ENCODE measurements around the gene GRIK4. TPM values are rescaled to one million over a fixed set of nuclear protein-coding genes. Genes with fewer than 3 reads are reported as not detected.

GRIK4 gene
- total RNA-seq, 1 donor from 2014 or later = 2.2 TPM

- peak; percentile 17 for TF ChIP-seq CTCF (IDR thresholded peaks at IDR 0.05; ENCODE audit: insufficient read depth, low read depth, low read length)
- TF ChIP-seq EZH2 (IDR thresholded peaks at IDR 0.05; ENCODE audit: insufficient read depth, low read length) = no peak
- peak; percentile 21 for DNase-seq (ENCODE audit: low read depth)
These were observed 148.5 kb downstream of the GRIK4 start for GRCh38 chr11:120660024-120660565.

DNA sequence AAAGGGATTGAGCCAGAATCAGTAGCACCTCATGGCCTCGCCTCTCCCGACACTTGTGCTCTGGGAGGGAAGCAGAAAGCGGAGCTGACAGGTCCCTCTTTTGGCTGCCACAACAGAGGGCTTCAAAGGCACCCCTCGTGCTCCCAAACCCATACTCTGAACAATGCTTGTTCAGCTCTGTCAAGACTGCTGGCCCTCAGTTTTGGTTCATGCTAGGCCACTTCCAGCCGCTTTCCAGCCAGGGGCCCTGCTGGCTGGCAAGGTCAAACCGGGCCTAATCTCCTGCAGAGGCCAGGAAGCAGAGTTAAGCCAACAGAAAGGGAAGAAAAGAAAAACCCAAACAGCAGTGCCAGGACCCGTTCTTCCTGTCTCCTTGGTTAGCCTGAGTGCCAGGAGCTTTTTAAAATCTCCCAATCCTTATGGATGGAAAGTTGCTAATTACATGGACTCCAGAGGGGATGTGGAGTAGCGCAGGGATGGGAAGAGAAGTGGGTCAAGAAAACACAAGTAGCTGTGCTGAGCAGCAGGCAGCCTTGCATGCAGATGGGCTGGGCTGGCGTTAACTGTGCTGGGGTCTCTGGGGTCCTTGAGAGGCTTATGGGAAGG lies 150.6 kb downstream of the GRIK4 start:
- Mint-ChIP-seq H3K4me1 (ENCODE audit: low read depth, unreplicated experiment) (peaks cover 7% of the 10 kb centered on the region), H3K27me3 (ENCODE audit: low read depth, unreplicated experiment) (peaks cover 25% of the 10 kb centered on the region), H3K27ac (ENCODE audit: unreplicated experiment) (no peak overlapping the region), H3K36me3 (ENCODE audit: low read depth, unreplicated experiment) (no peaks in the 10 kb centered on the region), H3K4me3 (ENCODE audit: unreplicated experiment) (no peak overlapping the region), H3K9me3 (ENCODE audit: unreplicated experiment) (peaks cover 5% of the 10 kb centered on the region)
- FAIRE-seq (no peak), DNase-seq (ENCODE audit: low read depth) (no peak)
- Histone ChIP-seq H3K36me3 (ENCODE audit: insufficient read depth, low read length) (no peaks in the 10 kb centered on the region), H3K27me3 (ENCODE audit: insufficient read depth, low read length) (peaks cover 28% of the 10 kb centered on the region), H3K9me3 (ENCODE audit: insufficient read depth, low read depth, low read length) (no peaks in the 10 kb centered on the region), H4K20me1 (ENCODE audit: insufficient read depth, low read length) (no peaks in the 10 kb centered on the region), H3K4me3 (ENCODE audit: insufficient read depth, low read depth, low read length) (no peak overlapping the region), H3K9ac (ENCODE audit: low read length) (no peak overlapping the region), H3K27ac (ENCODE audit: low read depth, low read length) (no peak overlapping the region), H3K79me2 (ENCODE audit: insufficient read depth, low read length) (no peaks in the 10 kb centered on the region), H2AFZ (ENCODE audit: low read depth, low read length) (no peak overlapping the region), H3K4me2 (ENCODE audit: low read length) (no peak overlapping the region), H3K4me1 (ENCODE audit: insufficient read depth, low read length) (peaks cover 1% of the 10 kb centered on the region)
- TF ChIP-seq CTCF (IDR thresholded peaks at IDR 0.05; ENCODE audit: insufficient read depth, low read depth, low read length) = no peak
- no peak for TF ChIP-seq EZH2 (IDR thresholded peaks at IDR 0.05; ENCODE audit: insufficient read depth, low read length)

More at GRCh38 chr11:120660024-120660565, 148.5 kb downstream of the GRIK4 start:
- H3K27me3 ChIP-seq (ENCODE audit: insufficient read depth, low read length) = peaks cover 22% of the 10 kb centered on the region
- no peaks in the 10 kb centered on the region for H3K4me1 ChIP-seq (ENCODE audit: insufficient read depth, low read length)
- Mint-ChIP-seq H3K36me3 (ENCODE audit: low read depth, unreplicated experiment) (peaks cover 7% of the 10 kb centered on the region), H3K4me3 (ENCODE audit: unreplicated experiment) (no peak overlapping the region), H3K9me3 (ENCODE audit: unreplicated experiment) (peaks cover 5% of the 10 kb centered on the region), H3K27me3 (ENCODE audit: low read depth, unreplicated experiment) (peaks cover 25% of the 10 kb centered on the region), H3K27ac (ENCODE audit: unreplicated experiment) (no peak overlapping the region), H3K4me1 (ENCODE audit: low read depth, unreplicated experiment) (no peaks in the 10 kb centered on the region)
- H3K4me3 ChIP-seq (ENCODE audit: insufficient read depth, low read depth, low read length) = no peak overlapping the region
- H2AFZ ChIP-seq (ENCODE audit: low read depth, low read length) = no peak overlapping the region
- no peak overlapping the region for H3K9ac ChIP-seq (ENCODE audit: low read length)
- H3K27ac ChIP-seq (ENCODE audit: low read depth, low read length) = no peak overlapping the region
- H3K9me3 ChIP-seq (ENCODE audit: insufficient read depth, low read depth, low read length) = no peaks in the 10 kb centered on the region
- no peaks in the 10 kb centered on the region for H4K20me1 ChIP-seq (ENCODE audit: insufficient read depth, low read length)
- no peak for FAIRE-seq
- no peak overlapping the region for H3K4me2 ChIP-seq (ENCODE audit: low read length)
- no peaks in the 10 kb centered on the region for H3K79me2 ChIP-seq (ENCODE audit: insufficient read depth, low read length)
- no peaks in the 10 kb centered on the region for H3K36me3 ChIP-seq (ENCODE audit: insufficient read depth, low read length)

DNA sequence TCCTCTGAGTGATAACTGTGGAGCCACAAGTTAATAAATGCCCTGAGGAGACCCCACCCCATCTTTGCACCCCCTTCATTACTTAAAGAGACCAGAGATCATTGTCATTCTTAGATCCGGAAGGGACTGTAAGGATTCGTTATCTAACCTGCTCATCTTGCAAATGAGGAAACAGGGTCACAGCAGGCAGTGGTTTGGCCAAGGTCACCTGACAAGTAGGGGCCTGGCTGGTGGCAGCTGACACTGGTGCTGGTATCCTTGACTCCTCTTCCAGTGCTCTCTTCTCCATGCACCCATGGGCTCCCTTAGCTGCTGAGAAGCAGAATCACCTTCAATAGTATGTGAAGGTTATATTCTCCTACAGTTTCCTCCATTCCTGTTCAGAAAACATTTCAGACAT lies 151.6 kb downstream of the GRIK4 start:
- Histone ChIP-seq H3K4me1 (ENCODE audit: insufficient read depth, low read length) (peaks cover 6% of the 10 kb centered on the region), H3K4me3 (ENCODE audit: insufficient read depth, low read depth, low read length) (no peak overlapping the region), H3K27ac (ENCODE audit: low read depth, low read length) (no peak overlapping the region), H4K20me1 (ENCODE audit: insufficient read depth, low read length) (no peaks in the 10 kb centered on the region), H2AFZ (ENCODE audit: low read depth, low read length) (no peak overlapping the region), H3K79me2 (ENCODE audit: insufficient read depth, low read length) (no peaks in the 10 kb centered on the region), H3K4me2 (ENCODE audit: low read length) (no peak overlapping the region), H3K9me3 (ENCODE audit: insufficient read depth, low read depth, low read length) (no peaks in the 10 kb centered on the region), H3K27me3 (ENCODE audit: insufficient read depth, low read length) (peaks cover 33% of the 10 kb centered on the region), H3K9ac (ENCODE audit: low read length) (no peak overlapping the region), H3K36me3 (ENCODE audit: insufficient read depth, low read length) (no peaks in the 10 kb centered on the region)
- no peak for TF ChIP-seq CTCF (IDR thresholded peaks at IDR 0.05; ENCODE audit: insufficient read depth, low read depth, low read length)
- no peak for TF ChIP-seq EZH2 (IDR thresholded peaks at IDR 0.05; ENCODE audit: insufficient read depth, low read length)
- FAIRE-seq = no peak
- DNase-seq (ENCODE audit: low read depth) = no peak
- H3K27me3 Mint-ChIP-seq (ENCODE audit: low read depth, unreplicated experiment) = peaks cover 25% of the 10 kb centered on the region
- no peak overlapping the region for H3K4me3 Mint-ChIP-seq (ENCODE audit: unreplicated experiment)
- peaks cover 10% of the 10 kb centered on the region for H3K4me1 Mint-ChIP-seq (ENCODE audit: low read depth, unreplicated experiment)
- H3K27ac Mint-ChIP-seq (ENCODE audit: unreplicated experiment) = no peak overlapping the region
- no peaks in the 10 kb centered on the region for H3K36me3 Mint-ChIP-seq (ENCODE audit: low read depth, unreplicated experiment)
- H3K9me3 Mint-ChIP-seq (ENCODE audit: unreplicated experiment) = peaks cover 5% of the 10 kb centered on the region
